ENCODE results near the gene OLFML3.

The OLFML3 gene

GRCh38 chr1:113981962-113982931 lies 3.0 kb downstream of the OLFML3 start:
- H3K9me3 ChIP-seq (ENCODE audit: severe bottlenecking): no peaks in the 10 kb centered on the region
- no peak overlapping the region for H3K27ac ChIP-seq (ENCODE audit: poor library complexity, severe bottlenecking)
- ATAC-seq (ENCODE audit: low read depth) (no peak), DNase-seq (ENCODE audit: low spot score) (no peak)
- no peaks in the 10 kb centered on the region for H3K27me3 ChIP-seq (ENCODE audit: insufficient read depth, poor library complexity, severe bottlenecking)
- H3K4me1 ChIP-seq (ENCODE audit: insufficient read depth, poor library complexity, severe bottlenecking): peaks cover 9% of the 10 kb centered on the region
- TF ChIP-seq CTCF (IDR thresholded peaks at IDR 0.05; ENCODE audit: poor library complexity, severe bottlenecking): no peak
- H3K4me3 ChIP-seq (ENCODE audit: severe bottlenecking): no peak overlapping the region
- no peaks in the 10 kb centered on the region for H3K36me3 ChIP-seq (ENCODE audit: low read depth)

GRCh38 chr1:113982949-113983348 lies 3.7 kb downstream of the OLFML3 start:
- DNase-seq (ENCODE audit: low spot score): no peak
- H3K9me3 ChIP-seq (ENCODE audit: severe bottlenecking): no peaks in the 10 kb centered on the region
- peaks cover 9% of the 10 kb centered on the region for H3K4me1 ChIP-seq (ENCODE audit: insufficient read depth, poor library complexity, severe bottlenecking)
- no peak for ATAC-seq (ENCODE audit: low read depth)
- no peak for TF ChIP-seq CTCF (IDR thresholded peaks at IDR 0.05; ENCODE audit: poor library complexity, severe bottlenecking)
- H3K27me3 ChIP-seq (ENCODE audit: insufficient read depth, poor library complexity, severe bottlenecking): no peaks in the 10 kb centered on the region
- no peak overlapping the region for H3K27ac ChIP-seq (ENCODE audit: poor library complexity, severe bottlenecking)
- no peaks in the 10 kb centered on the region for H3K36me3 ChIP-seq (ENCODE audit: low read depth)
- no peak overlapping the region for H3K4me3 ChIP-seq (ENCODE audit: severe bottlenecking)

GRCh38 chr1:113983391-113983790 lies 4.1 kb downstream of the OLFML3 start:
- Histone ChIP-seq H3K9me3 (ENCODE audit: severe bottlenecking) (no peaks in the 10 kb centered on the region), H3K27me3 (ENCODE audit: insufficient read depth, poor library complexity, severe bottlenecking) (no peaks in the 10 kb centered on the region), H3K27ac (ENCODE audit: poor library complexity, severe bottlenecking) (no peak overlapping the region), H3K4me3 (ENCODE audit: severe bottlenecking) (no peak overlapping the region), H3K4me1 (ENCODE audit: insufficient read depth, poor library complexity, severe bottlenecking) (peaks cover 9% of the 10 kb centered on the region), H3K36me3 (ENCODE audit: low read depth) (no peaks in the 10 kb centered on the region)
- ATAC-seq (ENCODE audit: low read depth) (no peak), DNase-seq (ENCODE audit: low spot score) (no peak)
- no peak for TF ChIP-seq CTCF (IDR thresholded peaks at IDR 0.05; ENCODE audit: poor library complexity, severe bottlenecking)

DNA sequence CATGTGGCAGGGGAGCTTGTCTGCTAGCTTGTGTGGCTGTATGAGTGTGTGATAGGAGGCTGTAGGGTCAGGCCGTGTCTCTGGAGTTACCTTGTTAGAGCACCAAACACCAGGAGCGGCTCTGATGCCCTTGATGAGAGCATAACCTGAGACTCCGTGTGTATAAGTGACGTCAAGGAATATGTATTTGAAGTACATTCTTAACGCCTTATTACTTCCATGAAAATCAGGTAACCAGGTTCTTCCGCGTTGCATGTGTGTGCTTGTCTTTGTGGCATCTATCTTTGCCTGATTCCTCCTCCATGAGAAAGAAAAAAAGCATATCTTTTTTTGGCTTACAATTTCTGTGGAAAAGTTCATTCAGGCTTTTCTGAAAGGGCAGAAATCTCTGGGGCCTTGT lies 4.6 kb downstream of the OLFML3 start:
- Histone ChIP-seq H3K27me3 (ENCODE audit: insufficient read depth, poor library complexity, severe bottlenecking) (no peaks in the 10 kb centered on the region), H3K4me3 (ENCODE audit: severe bottlenecking) (no peak overlapping the region), H3K9me3 (ENCODE audit: severe bottlenecking) (no peaks in the 10 kb centered on the region), H3K4me1 (ENCODE audit: insufficient read depth, poor library complexity, severe bottlenecking) (peaks cover 6% of the 10 kb centered on the region), H3K36me3 (ENCODE audit: low read depth) (no peaks in the 10 kb centered on the region), H3K27ac (ENCODE audit: poor library complexity, severe bottlenecking) (no peak overlapping the region)
- no peak for TF ChIP-seq CTCF (IDR thresholded peaks at IDR 0.05; ENCODE audit: poor library complexity, severe bottlenecking)
- DNase-seq (ENCODE audit: low spot score) (no peak), ATAC-seq (ENCODE audit: low read depth) (no peak)

DNA sequence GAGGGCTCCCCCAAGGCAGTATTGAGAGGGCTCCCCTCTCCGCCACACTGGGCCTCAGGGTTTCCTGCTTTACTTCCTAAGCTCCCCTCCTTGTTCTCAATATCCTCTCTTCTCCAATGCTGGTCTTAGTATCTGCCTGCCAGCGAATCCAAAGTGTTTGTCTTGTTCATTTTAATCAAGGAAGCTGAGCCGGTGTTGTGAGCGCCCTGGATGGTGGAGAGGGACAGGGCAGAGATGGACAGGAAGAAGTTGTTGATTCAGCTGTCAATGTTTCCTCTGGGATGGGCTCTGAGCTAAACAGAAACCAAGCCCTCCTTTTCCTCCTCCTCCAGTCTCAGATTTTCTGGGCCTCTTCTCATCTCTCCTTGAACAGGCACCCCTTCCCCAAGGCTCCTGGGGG lies 5.4 kb downstream of the OLFML3 start:
- Histone ChIP-seq H3K4me1 (ENCODE audit: insufficient read depth, poor library complexity, severe bottlenecking) (no peaks in the 10 kb centered on the region), H3K9me3 (ENCODE audit: severe bottlenecking) (no peaks in the 10 kb centered on the region), H3K36me3 (ENCODE audit: low read depth) (no peaks in the 10 kb centered on the region), H3K4me3 (ENCODE audit: severe bottlenecking) (no peak overlapping the region), H3K27me3 (ENCODE audit: insufficient read depth, poor library complexity, severe bottlenecking) (no peaks in the 10 kb centered on the region), H3K27ac (ENCODE audit: poor library complexity, severe bottlenecking) (no peak overlapping the region)
- no peak for TF ChIP-seq CTCF (IDR thresholded peaks at IDR 0.05; ENCODE audit: poor library complexity, severe bottlenecking)
- ATAC-seq (ENCODE audit: low read depth) (no peak), DNase-seq (ENCODE audit: low spot score) (no peak)
